HG02885 (cell line): ENCODE data around the gene GLTPD2.

Experiments
- ATAC-seq: cut with Tn5 transposase; IDR thresholded peaks from one replicate; pipeline ENCODE4 v1.9.1; 2021; ENCODE audit warnings: mild to moderate bottlenecking; ENCODE audit not compliant: unreplicated experiment, poor library complexity

The GLTPD2 gene

DNA sequence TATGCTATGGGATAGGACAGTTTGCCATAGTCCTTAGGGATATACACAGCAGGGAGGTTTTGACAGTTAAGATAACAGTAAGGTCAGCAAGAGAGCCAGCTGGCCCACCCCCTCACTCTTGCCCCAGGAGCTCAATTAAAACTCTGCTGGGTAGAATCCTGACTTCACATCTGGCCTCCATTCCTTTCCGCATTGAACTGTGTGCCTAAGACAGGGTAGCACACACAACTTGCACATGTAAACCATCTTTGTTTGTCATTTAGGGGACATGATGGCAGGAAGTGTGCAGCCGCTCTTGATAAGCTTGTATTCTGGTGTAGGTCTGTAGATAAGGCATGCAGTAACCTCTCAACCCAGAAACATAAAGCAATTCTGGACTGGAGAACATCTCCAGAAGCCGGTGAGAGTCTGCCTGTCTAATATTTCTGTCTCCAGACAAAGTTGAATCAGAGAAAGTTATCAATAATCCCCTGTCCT is 49.6 kb downstream of the GLTPD2 start:
- ATAC-seq: no peak

- ATAC-seq: no peak
Measured at GRCh38 chr17:4839221-4839620, 50.5 kb downstream of the GLTPD2 start.
